ENCODE results near the gene MPPED2. TPM values are rescaled to one million over a fixed set of nuclear protein-coding genes. Genes with fewer than 3 reads are reported as not detected.

MPPED2 gene
- total RNA-seq, 3 donors from 2014 or later (not counting 1 experiment from before 2014, with no cell fraction given): 0.99 to 4.2 (median 2.5) TPM

DNA sequence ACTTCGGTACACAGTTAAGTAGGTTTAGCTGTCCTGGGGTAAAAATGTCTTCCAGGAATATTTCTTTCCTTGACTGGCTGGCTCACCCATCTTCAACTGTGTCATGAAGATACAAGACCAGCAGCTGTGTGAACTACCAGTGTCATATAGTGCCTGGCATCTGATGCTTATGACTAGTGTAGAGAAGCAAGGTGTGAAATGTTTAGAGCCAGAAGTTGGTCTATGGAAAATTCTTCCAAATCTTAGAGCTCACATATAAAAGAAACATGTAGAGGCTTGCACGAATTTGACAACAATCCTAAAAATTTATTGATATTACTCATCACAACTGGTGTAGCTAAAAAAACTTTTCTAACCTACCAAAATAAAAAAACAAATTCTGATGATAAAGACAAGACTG, 208.8 kb downstream of the MPPED2 start:
- ATAC-seq (no peak), DNase-seq (no peak)
- Mint-ChIP-seq H3K4me1 (no peaks in the 10 kb centered on the region), H3K9me3 (no peaks in the 10 kb centered on the region), H3K4me3 (no peak overlapping the region), H3K36me3 (no peaks in the 10 kb centered on the region), H3K27me3 (ENCODE audit: low read depth in 2 of 2) (peaks cover 0 to 5% of the 10 kb centered on the region in 2 donors), H3K27ac (no peak overlapping the region)
- Histone ChIP-seq H3K36me3 (ENCODE audit: control insufficient read depth, insufficient read depth, low read length) (no peaks in the 10 kb centered on the region), H3K9me3 (ENCODE audit: control insufficient read depth, insufficient read depth, low read length) (no peaks in the 10 kb centered on the region), H3K4me3 (ENCODE audit: low read length) (no peak overlapping the region), H3K27ac (ENCODE audit: low read length) (no peak overlapping the region), H3K4me1 (ENCODE audit: control insufficient read depth, insufficient read depth, low read length) (no peaks in the 10 kb centered on the region), H3K27me3 (ENCODE audit: control insufficient read depth, insufficient read depth, low read length) (no peaks in the 10 kb centered on the region)
- WGBS (ENCODE audit: insufficient coverage): 90% methylated on average over 1 of the region's 2 CpGs
- intact Hi-C loops (cut with micrococcal nuclease): no loop called here
- TF ChIP-seq CTCF (IDR thresholded peaks at IDR 0.05): no peak

DNA sequence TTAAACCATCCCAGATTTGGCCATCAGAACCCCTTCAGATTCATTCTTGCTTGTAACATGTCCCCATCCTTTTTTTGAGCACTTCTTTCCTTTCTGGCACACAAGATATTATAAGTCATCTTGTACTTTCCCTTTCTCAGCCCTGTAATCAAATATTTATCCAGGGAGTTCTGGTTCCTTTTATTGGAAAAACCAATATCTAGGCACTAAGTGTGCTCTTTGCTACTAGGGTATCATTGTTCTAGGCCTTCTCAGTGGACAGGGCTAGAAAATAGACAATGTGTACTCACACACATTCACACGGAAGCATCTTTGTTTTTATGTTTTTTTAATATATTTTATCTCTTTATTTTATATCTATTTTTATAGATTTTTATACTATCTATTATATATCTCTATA, 216.0 kb downstream of the MPPED2 start:
- ATAC-seq: no peak
- Mint-ChIP-seq H3K4me1 (no peaks in the 10 kb centered on the region), H3K27ac (no peak overlapping the region), H3K9me3 (no peaks in the 10 kb centered on the region), H3K27me3 (ENCODE audit: low read depth in 2 of 2) (peaks cover 7 to 10% of the 10 kb centered on the region in 2 donors), H3K4me3 (no peak overlapping the region), H3K36me3 (no peaks in the 10 kb centered on the region)
- H3K4me1 ChIP-seq (ENCODE audit: control insufficient read depth, insufficient read depth, low read length): no peaks in the 10 kb centered on the region
- no peak overlapping the region for H3K4me3 ChIP-seq (ENCODE audit: low read length)
- H3K9me3 ChIP-seq (ENCODE audit: control insufficient read depth, insufficient read depth, low read length): no peaks in the 10 kb centered on the region
- no peak for TF ChIP-seq CTCF (IDR thresholded peaks at IDR 0.05)
- intact Hi-C loops (cut with micrococcal nuclease): no loop called here
- no peak overlapping the region for H3K27ac ChIP-seq (ENCODE audit: low read length)
- no CpG with 5 or more reads among the region's 1 CpG for WGBS (ENCODE audit: insufficient coverage)
- H3K27me3 ChIP-seq (ENCODE audit: control insufficient read depth, insufficient read depth, low read length): no peaks in the 10 kb centered on the region
- no peak for DNase-seq
- no peaks in the 10 kb centered on the region for H3K36me3 ChIP-seq (ENCODE audit: control insufficient read depth, insufficient read depth, low read length)

GRCh38 chr11:30368394-30368793, 217.8 kb downstream of the MPPED2 start:
- Histone ChIP-seq H3K4me1 (ENCODE audit: control insufficient read depth, insufficient read depth, low read length) (no peaks in the 10 kb centered on the region), H3K4me3 (ENCODE audit: low read length) (no peak overlapping the region), H3K27me3 (ENCODE audit: control insufficient read depth, insufficient read depth, low read length) (no peaks in the 10 kb centered on the region), H3K27ac (ENCODE audit: low read length) (no peak overlapping the region), H3K9me3 (ENCODE audit: control insufficient read depth, insufficient read depth, low read length) (no peaks in the 10 kb centered on the region), H3K36me3 (ENCODE audit: control insufficient read depth, insufficient read depth, low read length) (no peaks in the 10 kb centered on the region)
- ATAC-seq (no peak), DNase-seq (no peak)
- Mint-ChIP-seq H3K36me3 (no peaks in the 10 kb centered on the region), H3K27me3 (ENCODE audit: low read depth in 2 of 2) (peaks cover 7 to 10% of the 10 kb centered on the region in 2 donors), H3K27ac (no peak overlapping the region), H3K4me3 (no peak overlapping the region), H3K9me3 (no peaks in the 10 kb centered on the region), H3K4me1 (no peaks in the 10 kb centered on the region)
- 91% methylated on average over 2 of the region's 4 CpGs for WGBS (ENCODE audit: insufficient coverage)
- intact Hi-C loops (cut with micrococcal nuclease): loop anchor here (10.0 kb wide), 1 partner anchor 64 kb away; no protein-coding TSS in a partner anchor
- no peak for TF ChIP-seq CTCF (IDR thresholded peaks at IDR 0.05)

GRCh38 chr11:30365793-30366517, 220.2 kb downstream of the MPPED2 start:
- DNase-seq: no peak
- Mint-ChIP-seq H3K27ac (no peak overlapping the region), H3K4me3 (no peak overlapping the region), H3K27me3 (ENCODE audit: low read depth in 2 of 2) (peaks cover 10 to 12% of the 10 kb centered on the region in 2 donors), H3K36me3 (no peaks in the 10 kb centered on the region), H3K9me3 (no peaks in the 10 kb centered on the region), H3K4me1 (no peaks in the 10 kb centered on the region)
- Histone ChIP-seq H3K36me3 (ENCODE audit: control insufficient read depth, insufficient read depth, low read length) (no peaks in the 10 kb centered on the region), H3K4me1 (ENCODE audit: control insufficient read depth, insufficient read depth, low read length) (no peaks in the 10 kb centered on the region), H3K4me3 (ENCODE audit: low read length) (no peak overlapping the region), H3K9me3 (ENCODE audit: control insufficient read depth, insufficient read depth, low read length) (no peaks in the 10 kb centered on the region), H3K27ac (ENCODE audit: low read length) (no peak overlapping the region), H3K27me3 (ENCODE audit: control insufficient read depth, insufficient read depth, low read length) (no peaks in the 10 kb centered on the region)
- ATAC-seq: no peak
- no peak for TF ChIP-seq CTCF (IDR thresholded peaks at IDR 0.05)
- intact Hi-C loops (cut with micrococcal nuclease): loop anchor here (10.0 kb wide), 1 partner anchor 61 kb away; no protein-coding TSS in a partner anchor
- 91% methylated on average over 3 of the region's 3 CpGs for WGBS (ENCODE audit: insufficient coverage)

Measured in natural killer cell (primary cell).